Measurements from ENCODE around the gene HOXD4.

The HOXD4 gene

GRCh38 chr2:176187899-176188773, 36.8 kb downstream of the HOXD4 start, which contains the start of gene HOXD1:
Gene HOXD1, plus strand, starts transcription at chr2:176188668. Its CDS starts 134 bp downstream, at chr2:176188802.
- DNase-seq (ENCODE audit: low read depth), result no peak

GRCh38 chr2:176188774-176189680, 37.7 kb downstream of the HOXD4 start:
- DNase-seq (ENCODE audit: low read depth), result no peak

- no peak for DNase-seq (ENCODE audit: low read depth)
These were observed 38.6 kb downstream of the HOXD4 start for GRCh38 chr2:176189681-176190641.

GRCh38 chr2:176192351-176192750, 41.0 kb downstream of the HOXD4 start:
- DNase-seq (ENCODE audit: low read depth), result no peak

GRCh38 chr2:176193048-176193447, 41.7 kb downstream of the HOXD4 start:
- DNase-seq (ENCODE audit: low read depth), result no peak

GRCh38 chr2:176199902-176200301, 48.6 kb downstream of the HOXD4 start:
- DNase-seq (ENCODE audit: low read depth), result no peak

GRCh38 chr2:176200971-176201370, 49.6 kb downstream of the HOXD4 start:
- no peak for DNase-seq (ENCODE audit: low read depth)

GRCh38 chr2:176202491-176202890, 51.1 kb downstream of the HOXD4 start:
- DNase-seq (ENCODE audit: low read depth), result no peak
